ENCODE results near the gene RFX5.

The RFX5 gene

GRCh38 chr1:151315565-151316235, 31.4 kb downstream of the RFX5 start:
- TF ChIP-seq ZNF274 (IDR thresholded peaks at IDR 0.05; ENCODE audit: low read depth, low read length), result no peak
- no peak overlapping the region for H3K4me3 ChIP-seq (ENCODE audit: low read length)

DNA sequence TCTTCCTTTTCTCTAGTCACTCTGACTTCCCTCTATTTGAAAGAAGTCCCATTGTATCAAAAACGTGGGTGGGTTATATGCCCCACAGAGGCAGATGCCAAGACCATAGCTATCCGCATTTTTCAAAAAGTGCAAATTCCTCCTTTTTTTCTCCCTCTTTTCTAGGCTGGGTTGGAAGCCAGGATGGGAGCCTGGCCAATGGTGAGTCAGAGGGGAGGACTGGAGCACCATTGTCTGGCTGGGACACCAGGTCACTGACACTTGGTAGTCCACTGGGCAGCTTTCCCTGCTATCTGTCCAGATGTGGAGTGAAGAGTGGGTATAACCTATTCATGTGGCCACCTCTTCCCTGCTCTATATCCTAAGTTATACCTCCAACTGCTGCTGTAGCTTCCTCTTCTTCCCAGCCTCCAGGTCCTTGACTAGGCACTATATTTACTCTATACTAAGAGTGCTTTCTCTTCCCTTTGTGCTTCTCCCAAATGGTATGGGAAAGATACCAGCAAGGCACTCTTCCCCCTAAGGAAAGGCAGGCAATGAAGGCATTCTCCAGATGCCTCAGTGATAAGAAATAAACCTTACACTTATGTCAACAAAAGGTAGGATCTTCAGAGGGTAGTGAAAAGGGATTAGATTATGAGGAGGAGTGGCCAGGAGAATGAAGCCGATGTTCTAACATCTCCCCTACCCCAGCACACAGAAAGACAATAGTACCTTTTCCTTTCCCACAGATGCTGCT, 32.7 kb downstream of the RFX5 start:
- TF ChIP-seq ZNF274 (IDR thresholded peaks at IDR 0.05; ENCODE audit: low read depth, low read length), result no peak

DNA sequence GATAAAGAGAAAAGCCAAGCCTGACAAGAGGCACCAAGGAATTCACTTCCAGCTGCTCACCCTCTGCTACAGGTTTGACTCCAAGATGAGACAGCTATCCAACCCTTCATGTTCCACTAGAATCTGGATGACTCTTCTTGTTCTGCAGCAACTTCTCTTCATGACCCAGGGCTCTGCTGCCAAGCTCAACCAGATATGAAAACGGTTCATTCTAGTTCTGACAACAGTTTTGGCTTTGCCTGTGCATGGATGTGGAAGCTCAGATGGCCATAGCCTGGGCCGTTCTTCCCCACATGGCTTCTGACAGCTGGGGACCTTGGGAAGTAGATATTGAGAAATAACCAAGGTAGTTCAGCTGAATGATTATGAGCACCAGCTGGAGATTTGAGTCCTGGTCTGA, 33.6 kb downstream of the RFX5 start:
- no peak for TF ChIP-seq ZNF274 (IDR thresholded peaks at IDR 0.05; ENCODE audit: low read depth, low read length)
- H3K4me3 ChIP-seq (ENCODE audit: low read length), result no peak overlapping the region

More for the DNA sequence above, 32.7 kb downstream of the RFX5 start:
- no peak overlapping the region for H3K4me3 ChIP-seq (ENCODE audit: low read length)

DNA sequence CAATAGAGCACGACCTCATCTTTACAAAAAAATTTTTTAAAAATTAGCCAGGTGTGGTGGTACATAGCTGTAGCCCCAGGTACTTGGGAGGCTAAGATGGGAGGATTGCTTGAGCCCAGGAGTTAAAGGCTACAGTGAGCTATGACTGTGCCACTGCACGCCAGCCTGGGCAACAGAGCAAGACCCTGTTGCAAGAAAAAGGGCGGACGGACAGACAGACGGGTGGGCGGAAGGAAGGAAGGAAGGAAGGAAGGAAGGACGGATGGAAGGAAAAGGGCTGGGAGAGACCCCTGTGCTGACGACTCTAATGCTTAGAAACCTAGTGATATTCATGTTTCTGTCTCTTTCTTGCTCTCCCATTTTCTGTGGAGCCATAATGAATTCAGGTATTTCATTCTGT, 34.2 kb downstream of the RFX5 start:
- no peak for TF ChIP-seq ZNF274 (IDR thresholded peaks at IDR 0.05; ENCODE audit: low read depth, low read length)
- H3K4me3 ChIP-seq (ENCODE audit: low read length), result no peak overlapping the region

GRCh38 chr1:151312411-151312810, 34.6 kb downstream of the RFX5 start:
- no peak overlapping the region for H3K4me3 ChIP-seq (ENCODE audit: low read length)

DNA sequence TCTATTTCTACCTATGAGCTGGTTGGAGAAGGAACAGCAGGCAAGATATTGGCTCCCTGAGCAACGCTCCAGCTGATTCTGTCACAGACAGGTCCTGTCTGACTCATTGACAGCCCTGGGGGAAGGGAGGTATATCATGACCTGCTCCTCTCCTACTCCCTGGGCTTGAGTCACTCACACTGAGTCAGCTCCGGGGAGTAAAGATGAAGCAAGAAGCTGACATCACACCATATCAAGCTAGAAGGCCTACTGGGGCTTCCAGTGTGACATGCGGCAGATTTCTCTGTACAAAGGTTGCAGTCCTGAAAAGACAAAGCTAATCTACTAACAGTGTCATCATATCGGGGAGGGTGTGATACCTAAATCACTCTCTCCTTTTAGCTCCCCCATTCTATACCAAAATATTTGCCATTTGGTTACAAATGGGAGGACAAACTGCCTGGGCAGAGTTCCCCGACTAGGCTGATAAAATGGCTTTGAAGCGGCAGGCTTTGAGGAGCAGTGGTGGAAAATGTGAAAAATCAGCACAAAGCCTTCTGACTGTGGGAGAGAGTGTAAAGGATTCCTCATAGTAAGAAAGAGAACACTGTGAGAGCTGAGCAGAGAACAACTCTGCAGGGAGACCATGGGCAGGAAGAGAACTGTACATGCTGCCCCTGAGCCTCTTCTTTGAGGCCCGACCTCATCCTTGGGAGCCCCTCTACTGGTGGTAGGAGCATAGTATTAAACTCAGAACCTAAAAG, 35.3 kb downstream of the RFX5 start:
- no peak overlapping the region for H3K4me3 ChIP-seq (ENCODE audit: low read length)

More at GRCh38 chr1:151312411-151312810, 34.6 kb downstream of the RFX5 start:
- no peak for TF ChIP-seq ZNF274 (IDR thresholded peaks at IDR 0.05; ENCODE audit: low read depth, low read length)

GRCh38 chr1:151311011-151311410, 36.0 kb downstream of the RFX5 start:
- no peak overlapping the region for H3K4me3 ChIP-seq (ENCODE audit: low read length)
- no peak for TF ChIP-seq ZNF274 (IDR thresholded peaks at IDR 0.05; ENCODE audit: low read depth, low read length)

More for the DNA sequence above, 35.3 kb downstream of the RFX5 start:
- TF ChIP-seq ZNF274 (IDR thresholded peaks at IDR 0.05; ENCODE audit: low read depth, low read length), result no peak

DNA sequence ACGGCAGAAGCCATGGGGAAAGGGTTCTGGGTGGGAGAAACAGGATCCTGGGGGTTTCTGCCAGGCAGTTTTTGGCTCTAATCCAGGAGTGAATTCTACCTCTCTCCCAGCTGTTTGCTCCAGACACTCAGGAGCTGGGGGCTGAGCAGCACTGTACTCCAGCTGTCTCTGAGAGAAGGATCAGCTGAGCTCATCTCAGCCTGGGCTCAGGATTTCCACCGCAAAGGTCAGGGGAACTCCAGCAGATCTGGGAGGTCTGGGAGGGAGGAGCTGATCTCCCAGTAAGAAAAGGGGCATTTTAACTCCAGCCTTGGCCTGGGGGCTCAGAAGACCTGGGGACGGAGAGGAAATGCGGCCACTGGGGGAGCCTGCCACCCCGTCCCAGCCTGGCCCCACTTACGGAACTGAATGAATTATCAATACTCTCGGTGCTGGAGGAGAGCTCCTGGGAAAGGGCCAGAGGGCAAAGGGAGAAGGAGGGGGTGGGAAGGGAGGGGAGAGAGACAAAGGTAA, 37.2 kb downstream of the RFX5 start:
- TF ChIP-seq ZNF274 (IDR thresholded peaks at IDR 0.05; ENCODE audit: low read depth, low read length), result no peak
- no peak overlapping the region for H3K4me3 ChIP-seq (ENCODE audit: low read length)

- no peak overlapping the region for H3K4me3 ChIP-seq (ENCODE audit: low read length)
- no peak for TF ChIP-seq ZNF274 (IDR thresholded peaks at IDR 0.05; ENCODE audit: low read depth, low read length)
Measured at GRCh38 chr1:151294742-151295462, 52.1 kb downstream of the RFX5 start.

GRCh38 chr1:151293093-151293492, 54.0 kb downstream of the RFX5 start:
- no peak overlapping the region for H3K4me3 ChIP-seq (ENCODE audit: low read length)

GRCh38 chr1:151292207-151293030, 54.6 kb downstream of the RFX5 start:
- TF ChIP-seq ZNF274 (IDR thresholded peaks at IDR 0.05; ENCODE audit: low read depth, low read length), result no peak
- no peak overlapping the region for H3K4me3 ChIP-seq (ENCODE audit: low read length)

More at GRCh38 chr1:151293093-151293492, 54.0 kb downstream of the RFX5 start:
- no peak for TF ChIP-seq ZNF274 (IDR thresholded peaks at IDR 0.05; ENCODE audit: low read depth, low read length)

DNA sequence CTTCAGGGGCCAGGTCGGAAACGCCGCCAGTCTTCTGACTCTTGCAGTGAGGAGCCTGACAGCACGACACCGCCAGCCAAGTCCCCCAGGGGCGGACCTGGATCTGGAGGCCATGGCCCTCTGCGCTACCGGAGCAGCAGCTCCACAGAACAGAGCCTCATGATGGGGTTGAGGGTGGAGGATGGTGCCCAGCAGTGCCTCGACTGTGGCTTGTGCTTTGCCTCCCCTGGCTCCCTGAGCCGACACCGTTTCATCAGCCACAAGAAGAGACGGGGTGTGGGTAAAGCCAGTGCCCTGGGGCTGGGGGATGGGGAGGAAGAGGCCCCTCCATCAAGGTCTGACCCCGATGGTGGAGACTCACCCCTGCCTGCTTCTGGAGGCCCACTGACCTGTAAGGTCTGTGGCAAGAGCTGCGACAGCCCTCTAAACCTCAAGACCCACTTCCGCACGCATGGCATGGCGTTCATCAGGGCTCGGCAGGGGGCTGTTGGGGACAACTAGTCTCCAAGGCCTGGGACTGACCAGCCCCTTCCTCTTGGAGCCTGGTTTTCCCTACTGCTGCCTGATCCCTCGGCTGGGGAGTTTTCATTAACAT, 56.2 kb downstream of the RFX5 start:
- no peak overlapping the region for H3K4me3 ChIP-seq (ENCODE audit: low read length)
- TF ChIP-seq ZNF274 (IDR thresholded peaks at IDR 0.05; ENCODE audit: low read depth, low read length), result no peak

Measured in GM08714 (cell line).